COLO668 (cell line): ENCODE data around the gene CDPF1.
"Not testable (repeated sequence)": the region's sequence is repeated elsewhere in the genome, so short reads cannot be mapped to it uniquely, and the experiment has no call there.

Source experiments
- DNase-seq: peaks from one replicate; lab custom pipeline; 2025; ENCODE audit not compliant: unreplicated experiment; lab: John Stamatoyannopoulos, UW

Gene CDPF1

DNA sequence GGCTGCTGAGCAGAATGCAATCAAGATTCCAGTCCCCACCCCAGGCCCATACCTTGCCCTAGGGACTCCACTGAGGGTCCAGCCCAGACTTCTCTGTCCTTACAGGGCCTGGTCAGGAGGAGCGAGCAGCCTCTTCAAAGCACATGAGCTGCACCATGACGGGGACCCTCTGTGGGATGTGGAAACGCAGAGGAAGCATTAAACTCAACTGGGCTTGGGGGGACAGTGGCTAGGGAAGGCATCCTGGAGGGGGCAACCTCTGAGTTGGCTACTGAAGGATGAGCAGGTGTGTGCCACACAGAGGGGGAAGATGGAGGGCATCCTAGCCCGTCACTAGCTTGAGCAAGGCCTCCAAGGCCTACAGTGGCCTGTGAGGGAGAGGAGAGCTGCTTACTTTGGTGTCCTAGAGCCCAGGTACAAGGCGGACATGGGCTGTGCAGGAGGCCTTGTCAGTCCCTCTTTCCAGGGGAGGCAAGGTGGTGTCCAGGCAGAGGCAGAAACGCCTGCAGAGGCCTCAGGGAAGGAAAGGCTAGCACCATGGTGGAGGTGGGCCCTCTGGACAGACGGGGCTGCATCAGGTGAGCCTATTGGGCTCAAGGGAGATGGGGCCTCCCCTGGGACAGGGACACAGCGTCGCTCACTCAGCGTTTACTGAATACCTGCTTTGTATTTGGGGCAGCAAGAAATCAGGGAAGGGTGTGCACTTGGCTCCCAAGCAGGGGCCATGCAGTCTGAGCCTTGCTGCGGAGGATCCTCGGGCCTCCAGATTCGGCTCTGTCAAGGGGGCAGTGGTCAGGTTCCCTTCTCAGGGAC, 32.0 kb upstream of the CDPF1 start:
- DNase-seq, result no peak

GRCh38 chr22:46280999-46281623, 31.0 kb upstream of the CDPF1 start:
- DNase-seq, result no peak

GRCh38 chr22:46280063-46280817, 30.1 kb upstream of the CDPF1 start:
- DNase-seq, result no peak

DNA sequence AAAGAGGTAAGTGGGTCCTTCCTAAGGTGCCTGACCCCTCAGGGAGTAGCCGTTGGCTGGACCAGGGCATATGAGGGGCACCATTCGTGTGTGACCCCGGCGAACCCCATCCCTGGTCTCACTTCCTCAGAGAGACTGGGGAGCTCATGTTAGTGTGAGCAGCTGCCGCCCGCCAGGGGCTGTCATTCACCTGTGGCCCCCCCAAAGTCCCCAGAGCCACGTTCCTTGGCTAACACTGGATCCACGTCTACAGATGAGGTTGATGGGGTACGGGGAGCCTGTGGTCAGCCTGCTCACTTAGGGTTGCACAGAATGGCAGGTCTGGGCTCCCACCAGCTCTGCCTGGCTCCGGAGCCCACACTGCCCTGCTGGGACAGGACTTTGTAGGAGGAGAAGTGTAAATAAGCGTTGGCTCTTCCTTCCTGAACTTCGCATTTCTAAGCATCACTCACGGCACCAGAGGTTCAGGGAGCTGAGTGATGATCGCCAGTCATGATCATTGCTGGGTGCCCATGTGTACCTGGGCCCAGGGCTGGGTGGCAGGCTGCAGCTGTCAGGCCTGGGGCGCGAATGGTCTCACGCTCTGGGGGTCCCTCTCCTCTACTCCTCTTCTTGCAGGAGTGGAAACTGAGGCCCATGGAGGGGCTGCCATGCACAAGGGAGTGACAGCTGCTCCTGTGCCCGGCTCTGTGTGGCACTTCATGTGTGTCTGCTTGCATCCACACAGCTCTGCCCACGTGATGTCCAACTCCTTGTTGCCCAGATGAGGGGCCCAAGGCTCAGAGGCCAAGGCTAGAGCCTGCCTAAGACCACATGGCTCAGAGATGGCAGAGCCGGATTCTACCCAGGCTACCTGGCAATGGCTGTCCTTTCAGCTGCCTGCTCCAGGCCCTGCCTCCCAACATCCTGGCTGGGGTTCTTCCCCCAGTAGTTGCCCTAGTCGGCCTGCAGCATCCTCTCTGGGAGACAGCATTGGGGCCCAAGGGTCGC, 28.9 kb upstream of the CDPF1 start:
- no peak for DNase-seq

DNA sequence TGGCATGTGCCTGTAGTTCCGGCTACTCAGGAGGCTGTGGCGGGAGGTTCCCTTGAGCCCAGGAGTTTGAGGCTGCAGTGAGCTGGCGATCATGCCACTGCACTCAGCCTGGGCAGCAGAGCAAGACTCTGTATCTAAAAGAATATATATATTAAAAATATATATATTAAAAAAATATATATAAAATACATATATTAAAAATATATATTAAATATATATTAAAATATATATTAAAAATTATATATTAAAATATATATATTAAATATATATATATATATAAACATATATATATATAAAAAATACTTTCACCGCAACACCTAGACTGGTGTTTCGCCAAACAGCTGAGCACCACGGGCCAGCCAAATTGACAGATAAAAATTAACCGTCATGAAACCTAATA, 26.5 kb upstream of the CDPF1 start:
- no peak for DNase-seq

- DNase-seq, result no peak
Measured at GRCh38 chr22:46275455-46276122, 25.5 kb upstream of the CDPF1 start.

DNA sequence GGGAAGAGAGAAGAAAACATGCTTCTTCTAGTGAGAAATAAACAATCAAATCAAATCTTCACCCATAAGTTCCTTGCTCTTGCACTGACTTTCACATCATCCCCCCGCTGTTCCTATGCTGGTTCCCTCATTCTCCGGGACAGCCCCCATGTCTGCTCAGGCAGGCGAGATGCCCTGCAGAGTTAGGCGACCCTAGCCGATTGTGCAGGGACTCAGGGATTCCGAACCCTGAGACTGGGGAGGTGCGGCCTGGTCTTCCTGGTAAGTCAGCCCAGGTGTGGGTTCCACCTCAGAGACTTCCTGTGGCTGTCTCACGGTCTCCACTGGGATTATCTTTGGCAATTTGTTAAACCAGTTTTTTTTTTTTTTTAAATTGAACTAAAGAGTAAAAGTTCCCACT, 24.3 kb upstream of the CDPF1 start:
- DNase-seq, result no peak

GRCh38 chr22:46273432-46274148, 23.5 kb upstream of the CDPF1 start:
- no peak for DNase-seq

DNA sequence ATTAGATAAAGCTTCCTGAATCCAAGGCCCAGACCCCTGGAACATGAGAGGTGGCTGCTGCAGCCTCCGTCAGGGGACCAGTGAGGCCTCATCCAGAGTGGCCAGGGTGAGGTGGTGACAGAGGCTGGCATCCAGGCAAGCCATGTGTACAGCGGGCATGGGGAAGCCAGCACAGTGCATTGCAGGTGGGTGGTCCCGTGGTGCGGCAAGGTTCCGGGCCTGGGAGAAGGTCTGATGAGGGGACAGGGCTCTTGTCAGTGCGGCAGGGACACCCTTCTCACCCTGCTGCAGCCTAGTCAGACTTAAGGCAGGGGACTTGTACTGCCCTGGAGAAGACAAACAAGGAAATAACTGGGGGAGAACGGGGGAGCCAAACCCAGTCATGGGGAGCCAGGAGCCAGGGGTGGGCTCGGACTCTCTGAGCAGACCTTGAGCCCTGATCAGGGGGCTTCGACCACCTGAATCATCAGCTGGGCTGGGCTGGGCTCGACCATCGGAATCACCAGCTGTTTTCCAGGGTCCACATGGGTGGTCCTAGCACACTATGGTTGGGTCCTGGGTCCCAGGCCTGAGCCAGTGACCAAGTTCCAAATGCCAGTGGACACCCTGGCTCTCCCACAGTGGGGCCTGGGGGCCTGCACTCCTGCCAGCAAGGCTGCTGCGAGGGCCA, 22.8 kb upstream of the CDPF1 start:
- no peak for DNase-seq

DNA sequence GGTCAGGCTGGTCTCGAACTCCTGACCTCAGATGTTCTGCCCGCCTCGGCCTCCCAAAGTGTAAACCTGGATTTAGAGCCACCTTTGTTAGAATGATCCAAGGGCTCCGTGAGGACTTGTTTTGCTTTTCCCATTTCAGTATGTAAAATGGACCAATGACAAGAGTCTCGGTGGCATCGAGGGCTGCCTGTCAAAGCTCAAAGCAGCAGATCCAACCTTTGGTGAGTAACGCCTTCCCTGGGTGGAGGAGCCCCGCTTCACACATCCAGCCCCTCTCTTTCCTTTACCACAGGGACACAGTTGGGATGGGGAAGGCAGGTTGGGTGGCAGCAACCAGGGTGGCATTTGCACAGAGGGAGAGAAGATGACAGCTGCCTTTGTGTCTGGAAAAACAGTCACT, 22.1 kb upstream of the CDPF1 start:
- DNase-seq, result no peak

GRCh38 chr22:46269564-46269963, 19.5 kb upstream of the CDPF1 start:
- DNase-seq, result no peak

GRCh38 chr22:46267431-46268279, 17.6 kb upstream of the CDPF1 start, which contains the start of gene TTC38:
TTC38 (plus strand) TSS chr22:46268008; CDS start chr22:46268040, 32 bp downstream.
- peak; percentile 63 for DNase-seq

- not testable (repeated sequence) for DNase-seq
Measured at GRCh38 chr22:46265627-46266026, 15.5 kb upstream of the CDPF1 start.

GRCh38 chr22:46264520-46264919, 14.4 kb upstream of the CDPF1 start:
- DNase-seq, result not testable (repeated sequence)

DNA sequence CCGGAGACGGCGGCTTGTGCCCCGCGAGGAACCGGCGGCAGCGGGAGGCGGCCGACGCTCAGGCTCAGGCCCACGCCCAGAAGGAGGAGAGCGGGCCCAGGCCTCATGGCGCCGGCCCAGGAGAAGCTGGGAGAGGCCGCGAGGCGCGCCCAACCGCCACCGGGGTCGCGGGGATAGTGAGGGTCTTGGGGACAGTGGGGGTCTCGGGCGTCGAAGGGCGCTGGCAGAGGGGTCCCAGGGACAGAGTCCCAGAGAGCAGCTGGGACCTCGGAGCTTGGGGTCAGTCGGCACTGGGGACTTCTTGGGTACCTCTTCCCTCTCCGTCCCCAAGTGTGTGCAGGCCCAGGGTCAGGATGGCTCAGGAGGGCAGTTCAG, 13.1 kb upstream of the CDPF1 start, which contains the start of gene PKDREJ:
Gene PKDREJ (minus strand): TSS at position 128 of the 375 bp plus-strand sequence. CDS start 21 bp downstream, at position 107.
- DNase-seq, result no peak

GRCh38 chr22:46262449-46263215, 12.5 kb upstream of the CDPF1 start:
- peak; percentile 92 for DNase-seq

- DNase-seq, result no peak
Measured at GRCh38 chr22:46260038-46260437, 9.9 kb upstream of the CDPF1 start.
